Stimulated activated CD8-positive, alpha-beta memory T cell treated with anti-CD3 and anti-CD28 coated beads, Interleukin-4, amount 100 ng/mL, for 1 hour (primary cell): ENCODE measurements around the gene SOX6.
"Not testable (repeated sequence)": the region's sequence is repeated elsewhere in the genome, so short reads cannot be mapped to it uniquely, and the experiment has no call there.

Source experiments
- DNase-seq, 2 donors: peaks; one replicate each; pipeline ENCODE4 v3.0.0-alpha.2; 2020; ENCODE audit warnings: low read depth in 2 of 2, low spot score in 1 of 2

Gene SOX6

GRCh38 chr11:15936011-15936410 lies 420.3 kb downstream of the SOX6 start:
- DNase-seq = no peak

GRCh38 chr11:15935373-15935772 lies 421.0 kb downstream of the SOX6 start:
- no peak for DNase-seq

GRCh38 chr11:15933886-15934625 lies 422.3 kb downstream of the SOX6 start:
- DNase-seq = no peak

GRCh38 chr11:15932417-15932816 lies 423.9 kb downstream of the SOX6 start:
- DNase-seq = no peak

DNA sequence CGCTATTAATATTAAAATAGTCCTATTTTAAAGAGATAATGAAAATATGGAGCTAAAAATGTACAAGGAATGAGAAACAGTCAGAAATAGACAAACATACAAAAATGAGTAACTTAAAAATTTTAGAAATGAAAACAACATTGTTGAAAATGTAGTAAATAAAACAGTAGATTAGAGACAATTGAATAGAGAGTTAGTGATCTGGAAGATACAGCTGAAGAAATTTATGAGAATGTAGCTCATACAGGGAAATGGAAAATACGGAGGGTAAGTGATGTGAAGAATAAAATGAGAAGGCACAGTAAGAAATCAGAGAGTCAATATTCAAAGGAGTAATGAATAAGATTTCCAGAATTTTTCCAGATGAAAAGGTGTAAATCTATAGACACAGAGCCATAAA lies 424.8 kb downstream of the SOX6 start:
- DNase-seq = no peak

GRCh38 chr11:15930442-15931025 lies 425.8 kb downstream of the SOX6 start:
- no peak for DNase-seq

GRCh38 chr11:15929371-15929901 lies 426.9 kb downstream of the SOX6 start:
- DNase-seq = no peak

DNA sequence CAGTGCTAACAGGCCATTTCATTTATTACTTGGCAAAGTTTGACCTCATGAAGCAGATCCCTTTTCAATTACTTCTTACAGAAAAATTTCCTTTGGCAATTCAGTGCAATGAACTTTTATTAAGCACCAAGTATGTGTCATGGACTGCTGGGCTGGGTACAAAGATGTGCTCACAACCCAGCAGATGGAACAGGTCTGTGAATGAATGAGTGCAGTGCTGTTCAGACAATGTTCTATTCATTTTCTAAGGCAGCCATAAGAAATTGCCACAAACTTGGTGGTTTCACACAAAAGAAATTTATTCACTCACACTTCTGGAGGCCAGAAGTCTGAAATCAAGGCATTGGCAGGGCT lies 428.5 kb downstream of the SOX6 start:
- no peak for DNase-seq

GRCh38 chr11:15927196-15927863 lies 429.0 kb downstream of the SOX6 start:
- no peak for DNase-seq

DNA sequence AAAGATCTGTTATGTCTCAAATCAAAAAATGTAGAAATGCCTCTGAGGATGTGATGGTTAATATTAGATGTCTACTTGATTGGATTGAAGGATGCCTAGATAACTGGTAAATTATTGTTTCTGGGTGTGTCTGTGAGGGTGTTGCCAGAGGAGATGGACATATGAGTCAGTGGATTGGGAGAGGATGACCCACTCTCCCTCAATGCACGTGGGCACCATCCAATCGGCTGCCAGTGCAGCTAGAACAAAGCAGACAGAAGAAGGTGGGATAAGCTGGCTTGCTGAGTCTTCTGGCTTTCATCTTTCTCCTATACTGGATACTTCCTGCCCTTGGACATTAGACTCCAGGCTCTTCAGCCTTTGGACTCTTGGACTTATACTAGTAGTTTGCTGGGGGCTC lies 430.3 kb downstream of the SOX6 start:
- DNase-seq = no peak

GRCh38 chr11:15923183-15923582 lies 433.2 kb downstream of the SOX6 start:
- no peak for DNase-seq

- DNase-seq = not testable (repeated sequence)
Observed at GRCh38 chr11:15922745-15923144, 433.6 kb downstream of the SOX6 start.

- DNase-seq = no peak
Observed at GRCh38 chr11:15920856-15921629, 435.3 kb downstream of the SOX6 start.

DNA sequence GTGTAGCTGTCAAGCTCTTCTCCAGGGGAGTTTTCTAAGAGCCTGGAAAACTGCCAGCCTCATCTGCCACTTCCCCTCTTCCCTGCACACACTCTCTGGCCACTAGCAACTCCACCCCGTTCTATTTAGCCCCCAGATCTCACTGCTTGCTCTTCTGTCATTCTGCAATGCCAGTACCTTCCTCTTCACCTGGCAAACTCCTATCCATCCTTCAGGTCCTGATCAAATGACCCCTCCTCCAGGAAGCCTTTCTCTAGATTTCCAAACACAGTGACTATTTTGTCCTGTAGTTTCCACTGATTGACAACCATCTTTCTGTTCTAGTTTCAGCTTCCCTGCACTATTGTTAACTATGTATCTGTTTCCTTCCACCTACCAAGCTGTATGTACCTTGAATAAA lies 437.7 kb downstream of the SOX6 start:
- no peak for DNase-seq

GRCh38 chr11:15918212-15918611 lies 438.1 kb downstream of the SOX6 start:
- no peak for DNase-seq
